HG02763 (cell line): ENCODE measurements around the gene RBM28.

ENCODE experiments used
- ATAC-seq: cut with Tn5 transposase; IDR thresholded peaks from one replicate; pipeline ENCODE4 v1.9.1; 2021; ENCODE audit warnings: mild to moderate bottlenecking, moderate library complexity; ENCODE audit not compliant: unreplicated experiment

Gene RBM28

DNA sequence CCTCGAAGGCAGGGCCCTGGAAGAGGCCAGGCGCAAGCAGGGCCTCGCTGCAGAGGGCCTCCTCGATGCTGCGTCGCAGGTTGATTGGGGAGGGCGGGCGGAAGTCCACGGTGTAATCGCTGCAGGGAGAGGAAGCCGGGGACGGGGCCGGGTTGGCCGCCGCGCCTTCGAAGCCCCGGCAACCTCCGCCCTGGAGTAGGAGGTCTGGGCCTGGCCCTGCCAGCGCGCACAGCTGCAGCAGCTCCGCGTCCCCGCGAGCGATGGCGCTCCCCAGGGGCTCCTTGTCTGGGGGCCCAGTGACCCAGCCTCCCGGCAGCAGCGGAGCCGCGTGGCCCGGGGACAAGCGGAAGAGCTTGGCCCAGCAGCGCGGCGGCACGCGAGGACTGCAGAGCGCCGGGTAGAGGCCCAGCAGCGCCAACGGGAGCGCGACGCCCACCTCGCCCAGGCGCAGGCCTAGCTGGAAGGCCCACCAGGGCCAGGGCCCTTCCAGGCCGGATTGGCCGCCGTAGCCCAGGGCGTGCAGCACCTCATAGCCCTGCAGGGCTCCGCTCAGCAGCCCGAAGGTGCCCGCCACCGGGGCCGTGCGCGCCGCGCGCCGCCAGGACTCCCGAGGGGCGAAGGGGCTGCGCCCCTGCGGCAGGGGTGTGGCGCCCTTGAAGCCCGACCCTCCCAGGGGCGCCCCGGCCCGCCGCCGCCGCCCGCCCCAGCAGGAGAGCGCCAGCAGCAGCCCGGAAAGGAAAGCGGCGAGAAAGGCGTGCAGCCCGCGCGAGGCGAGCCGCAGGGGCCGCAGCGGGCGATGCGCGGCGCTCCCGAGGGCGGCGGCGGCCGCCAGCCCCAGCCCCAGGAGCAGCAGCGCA, 7.8 kb upstream of the RBM28 start:
- no peak for ATAC-seq

DNA sequence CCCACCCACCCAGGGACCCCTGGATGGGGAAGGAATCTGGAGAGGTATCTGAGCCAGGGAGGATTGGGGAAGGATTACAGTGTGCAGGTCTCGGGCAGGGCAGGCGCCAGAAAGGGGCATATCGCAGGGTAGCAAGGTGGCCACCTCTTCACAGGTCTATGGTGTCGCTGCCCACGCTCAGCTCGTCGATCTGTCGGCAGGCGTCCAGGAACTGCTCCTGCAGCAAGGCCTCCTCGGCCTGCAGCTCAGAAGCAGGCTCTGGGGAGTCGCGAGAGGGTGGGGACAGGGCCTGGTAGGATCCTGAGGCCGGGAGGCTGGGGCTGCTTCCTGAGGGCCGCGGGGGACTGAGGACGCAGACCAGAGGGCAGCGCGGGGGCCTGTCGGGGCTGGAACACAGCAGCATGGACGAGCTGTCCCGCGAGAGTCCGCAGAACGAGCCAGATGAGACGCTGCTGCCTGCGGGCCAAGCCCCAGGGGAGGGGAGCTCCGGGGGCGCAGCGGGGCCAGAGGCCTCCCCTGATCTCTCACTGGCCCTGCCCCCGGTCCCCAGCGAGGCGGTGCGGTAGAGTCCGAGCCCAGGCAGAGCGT, 7.1 kb upstream of the RBM28 start:
- ATAC-seq, result no peak

DNA sequence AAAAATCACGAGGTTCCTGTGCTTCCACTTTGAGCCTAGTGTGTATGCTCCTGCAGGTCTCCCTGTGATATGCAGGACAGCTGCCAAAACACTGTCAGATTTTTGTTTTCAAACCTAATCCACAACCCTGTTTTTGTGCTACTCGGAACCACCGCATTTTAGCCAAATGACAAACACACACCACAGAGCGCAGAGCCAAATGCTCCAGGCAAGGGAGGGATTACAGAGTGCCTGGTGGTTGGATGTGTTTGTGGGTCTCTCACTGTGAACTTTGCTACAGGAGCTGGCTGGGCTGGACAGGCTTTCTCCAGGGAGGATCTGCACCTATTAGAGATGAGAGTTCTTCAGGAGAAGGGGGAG, 5.7 kb upstream of the RBM28 start:
- ATAC-seq, result no peak

DNA sequence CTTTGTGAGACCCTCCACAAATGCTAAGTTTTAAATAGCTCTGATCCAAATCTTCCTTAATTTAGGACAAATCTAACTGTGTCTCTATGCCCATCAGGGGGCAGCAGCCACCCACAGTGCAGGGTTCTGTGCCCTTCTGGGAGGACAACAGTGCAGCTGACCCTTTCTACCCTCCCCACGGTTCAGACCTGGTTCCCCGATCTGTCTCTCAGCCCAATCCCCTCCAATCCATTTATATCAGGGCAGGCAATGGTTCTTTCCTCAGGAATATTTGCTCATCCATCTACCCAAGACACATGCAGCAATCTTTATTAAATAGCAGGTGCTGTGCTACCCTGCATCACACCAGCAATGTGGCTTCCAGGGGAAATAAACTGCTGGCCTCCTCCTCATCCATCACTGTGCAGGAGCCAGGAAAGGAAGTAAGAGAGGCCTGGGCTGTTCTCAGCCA, 4.0 kb upstream of the RBM28 start:
- ATAC-seq, result no peak

DNA sequence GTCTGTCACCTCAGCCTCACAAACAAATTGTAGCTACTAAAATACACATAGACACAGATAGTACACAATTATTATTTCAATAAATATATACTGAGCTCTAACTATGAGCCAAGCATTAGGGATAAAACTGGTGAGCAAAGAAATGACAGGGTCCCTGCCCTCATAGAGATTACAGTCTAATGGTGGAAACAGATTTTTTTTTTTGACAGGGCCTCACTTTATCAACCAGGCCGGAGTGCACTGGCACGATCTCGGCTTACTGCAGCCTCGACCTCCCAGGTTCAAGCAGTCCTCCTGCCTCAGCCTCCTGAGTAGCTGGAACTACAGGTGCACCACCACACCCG, 695 bp upstream of the RBM28 start:
- ATAC-seq, result no peak

DNA sequence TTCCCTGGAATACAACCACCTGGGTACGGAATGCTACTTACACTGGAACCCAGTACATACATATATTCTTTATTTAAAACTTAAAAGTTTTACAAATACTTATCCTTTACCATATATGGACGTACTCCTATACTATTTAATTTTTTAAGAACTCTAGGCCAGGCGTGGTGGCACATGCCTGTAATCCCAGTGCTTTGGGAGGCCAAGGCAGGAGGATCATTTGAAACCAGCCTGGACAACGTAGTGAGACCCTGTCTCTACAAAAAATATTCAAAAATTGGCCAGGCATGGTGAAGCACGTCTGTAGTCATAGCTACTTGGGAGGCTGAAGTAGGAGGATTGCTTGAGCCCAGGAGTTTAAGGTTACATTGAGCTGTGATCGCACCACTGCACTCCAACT, 2.0 kb downstream of the RBM28 start:
- ATAC-seq, result no peak

DNA sequence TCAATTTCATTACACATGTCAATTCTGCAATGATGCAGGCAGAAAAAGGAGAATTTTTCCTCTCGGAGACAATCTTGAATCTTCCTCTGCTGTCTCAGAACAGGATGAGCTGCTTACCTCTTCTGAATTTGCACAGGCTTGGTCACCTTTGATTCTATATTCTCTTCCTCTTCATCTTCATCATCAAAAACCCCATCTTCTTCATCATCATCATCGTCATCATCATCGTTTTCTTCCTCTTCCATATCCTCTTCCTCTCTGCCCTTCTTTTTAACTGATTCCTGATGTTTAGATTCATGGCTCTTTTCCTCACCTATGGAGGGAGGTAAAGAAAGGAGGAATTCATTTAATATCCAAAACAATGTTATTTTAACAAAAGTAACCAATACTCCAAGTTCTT, 8.0 kb downstream of the RBM28 start:
- ATAC-seq, result no peak

DNA sequence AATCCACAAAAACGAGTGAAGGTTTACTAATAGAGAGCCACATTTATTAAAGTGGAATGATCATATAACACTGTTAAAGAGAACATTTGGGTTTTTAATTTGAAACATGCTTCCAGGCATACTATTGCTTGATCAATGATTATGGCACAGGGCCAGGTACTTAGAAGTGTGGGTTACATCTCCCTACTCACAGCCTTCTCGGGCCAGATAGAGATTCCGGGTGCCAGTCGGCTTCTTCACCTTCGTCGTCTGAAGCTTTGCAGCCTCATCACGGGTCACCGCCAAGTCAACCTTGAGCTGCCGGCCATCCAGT, 19.4 kb downstream of the RBM28 start:
- ATAC-seq, result no peak

DNA sequence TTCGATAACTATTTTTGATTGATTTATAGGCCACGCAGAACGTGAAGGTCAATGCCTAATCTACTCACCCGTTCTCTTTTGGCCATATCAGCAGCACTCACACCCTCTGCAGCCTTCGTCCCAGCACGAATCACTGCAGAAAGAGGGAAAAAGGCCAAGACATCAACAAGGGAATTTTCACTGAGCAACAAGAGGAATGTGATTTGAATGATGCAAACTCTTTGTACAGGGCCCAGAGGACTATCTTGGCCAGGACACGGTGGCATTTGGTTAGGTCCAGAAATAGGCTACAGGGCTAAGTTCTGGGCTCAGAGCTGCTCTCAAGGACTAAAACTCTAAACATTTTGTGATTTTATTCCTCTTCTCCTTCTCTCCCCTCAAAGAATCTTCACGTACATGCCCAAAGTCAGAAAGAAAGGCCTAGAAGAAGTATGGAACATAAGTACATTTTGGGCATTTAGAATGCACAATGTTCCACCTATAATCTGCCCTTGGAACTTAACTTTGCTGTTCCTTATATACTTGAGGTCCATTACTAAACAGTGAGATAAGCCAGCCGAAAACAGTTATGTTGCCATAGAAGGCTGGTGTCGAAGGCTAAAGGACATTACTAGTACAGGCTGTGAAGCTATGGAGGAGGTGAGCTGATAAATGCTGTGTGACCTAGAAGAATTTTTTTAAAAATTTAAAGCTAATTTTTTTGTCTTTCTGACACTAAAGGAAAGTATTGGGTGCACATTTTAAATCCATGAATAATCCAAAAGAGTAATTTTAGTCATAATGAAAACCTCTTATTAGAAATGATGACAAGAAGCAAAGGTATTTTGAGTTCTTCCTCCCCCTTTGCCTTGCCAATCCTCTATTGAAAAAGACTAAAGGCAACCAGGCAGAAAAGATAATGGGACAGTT, 20.0 kb downstream of the RBM28 start:
- ATAC-seq, result no peak

DNA sequence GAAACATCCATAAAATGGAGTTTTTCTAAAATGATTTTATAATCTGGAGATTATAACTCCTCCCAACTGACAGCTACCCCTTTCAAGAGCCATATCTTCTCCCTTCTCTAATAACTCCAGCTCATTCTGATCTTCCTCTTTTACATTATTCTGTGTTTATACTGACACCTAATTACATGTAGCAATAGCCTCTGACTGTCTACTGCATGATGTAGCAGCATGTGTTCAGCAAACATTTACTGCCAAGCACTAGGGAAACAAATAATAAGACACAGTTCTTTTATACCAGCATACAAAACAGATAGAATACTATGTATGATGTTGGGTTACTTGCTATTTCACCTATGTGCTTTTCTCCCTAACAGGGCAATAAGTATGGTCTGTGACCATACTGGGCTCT, 20.7 kb downstream of the RBM28 start:
- no peak for ATAC-seq

DNA sequence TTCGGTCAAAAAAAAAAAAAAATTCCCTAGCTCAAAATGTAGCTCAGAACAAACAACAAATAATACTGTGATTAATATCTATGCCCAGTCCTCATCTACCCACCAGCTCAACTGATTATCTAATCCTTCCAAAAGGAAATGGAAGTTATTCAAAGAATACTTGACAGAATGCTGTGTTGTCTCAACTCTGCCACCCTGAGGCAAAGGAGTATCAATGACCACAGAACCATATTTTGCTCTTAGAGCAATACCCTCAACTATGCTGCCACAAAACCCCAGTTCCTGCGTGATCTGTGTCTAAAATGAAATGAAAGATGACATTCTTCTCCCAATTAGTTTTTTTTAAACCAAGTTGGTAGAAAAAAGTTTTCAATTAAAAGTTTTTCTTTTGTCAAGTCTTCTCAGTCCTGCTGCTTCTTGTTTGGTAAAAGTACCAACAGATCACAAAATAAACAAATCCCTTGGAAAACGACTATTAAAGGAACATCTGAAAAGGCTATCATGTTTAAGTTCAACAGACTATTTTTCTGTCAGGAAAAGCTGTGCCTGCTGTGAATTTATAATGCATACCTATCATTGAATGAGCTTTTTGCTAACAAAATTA, 21.6 kb downstream of the RBM28 start:
- no peak for ATAC-seq

DNA sequence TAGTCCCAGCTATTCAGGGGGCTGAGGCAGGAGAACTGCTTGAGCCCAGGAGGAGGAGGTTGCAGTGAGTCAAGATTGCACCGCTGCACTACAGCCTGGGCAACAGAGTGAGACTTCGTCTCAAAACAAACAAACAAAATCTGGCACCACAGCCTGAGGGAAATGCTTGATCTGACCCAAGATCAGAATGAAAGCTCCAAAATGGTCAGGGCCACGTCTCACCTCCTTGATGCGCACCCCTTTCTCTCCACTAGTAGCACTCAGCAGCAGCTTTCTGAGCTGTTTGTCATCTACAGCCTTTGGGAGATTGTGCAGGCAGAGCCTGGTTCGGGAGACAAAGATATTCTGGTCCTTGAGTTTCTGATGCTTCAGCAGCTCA, 22.7 kb downstream of the RBM28 start:
- no peak for ATAC-seq

DNA sequence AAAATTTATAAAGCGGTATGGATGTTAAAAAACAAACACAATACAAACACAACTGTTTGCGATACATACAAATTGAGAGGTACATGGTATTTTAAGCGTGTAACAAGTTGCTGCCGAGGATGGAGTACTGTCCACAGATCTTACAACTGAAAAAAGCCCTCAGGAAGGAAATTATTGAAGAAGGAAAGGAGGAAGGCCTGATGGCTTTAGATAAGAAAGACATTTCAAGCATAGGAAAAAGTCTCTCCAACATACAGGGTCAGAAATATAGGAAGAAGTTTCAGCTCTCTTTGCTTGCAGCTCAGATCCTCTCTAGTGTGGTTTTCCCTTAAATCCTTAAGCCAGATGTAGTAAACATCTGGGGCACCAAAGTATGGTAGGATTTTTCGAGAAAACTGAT, 25.0 kb downstream of the RBM28 start:
- ATAC-seq, result no peak

DNA sequence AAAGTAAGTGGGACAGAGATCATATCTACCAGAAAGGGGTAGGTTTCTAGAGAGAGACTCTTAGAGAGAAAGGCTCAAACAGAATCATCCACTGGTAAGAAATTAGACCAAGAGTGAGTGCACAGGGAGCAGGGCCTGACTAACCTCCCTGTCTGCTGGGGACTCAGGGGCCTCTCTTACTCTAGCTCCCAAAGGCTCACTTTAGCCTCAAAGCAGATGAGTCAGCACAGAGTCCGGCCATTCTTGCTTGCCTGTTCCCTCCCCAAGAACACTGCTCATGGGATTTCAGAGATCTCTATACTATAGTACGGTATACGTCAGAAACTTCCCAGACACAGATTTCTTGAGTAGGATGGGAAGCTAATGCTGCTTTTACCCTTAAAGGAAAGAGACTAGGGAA, 32.7 kb downstream of the RBM28 start:
- ATAC-seq, result no peak

DNA sequence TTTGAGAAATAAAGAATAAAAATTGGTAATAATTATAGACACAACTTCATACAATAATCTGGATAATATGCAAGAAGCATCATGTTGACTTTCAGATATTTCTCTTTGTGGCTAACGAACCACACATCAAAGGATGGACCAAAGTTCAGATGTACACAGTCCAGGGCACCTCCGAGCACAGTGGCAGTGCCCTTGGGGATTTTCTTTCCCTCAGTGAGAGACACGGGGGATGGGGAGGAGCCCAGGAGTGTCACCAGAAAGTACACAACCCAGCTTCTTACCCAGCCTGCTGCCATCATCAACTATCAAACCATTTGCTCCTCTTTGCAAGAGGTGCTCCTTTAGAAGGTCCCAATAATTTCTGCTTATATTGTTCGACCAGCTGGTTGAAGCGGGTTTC, 33.2 kb downstream of the RBM28 start:
- no peak for ATAC-seq

DNA sequence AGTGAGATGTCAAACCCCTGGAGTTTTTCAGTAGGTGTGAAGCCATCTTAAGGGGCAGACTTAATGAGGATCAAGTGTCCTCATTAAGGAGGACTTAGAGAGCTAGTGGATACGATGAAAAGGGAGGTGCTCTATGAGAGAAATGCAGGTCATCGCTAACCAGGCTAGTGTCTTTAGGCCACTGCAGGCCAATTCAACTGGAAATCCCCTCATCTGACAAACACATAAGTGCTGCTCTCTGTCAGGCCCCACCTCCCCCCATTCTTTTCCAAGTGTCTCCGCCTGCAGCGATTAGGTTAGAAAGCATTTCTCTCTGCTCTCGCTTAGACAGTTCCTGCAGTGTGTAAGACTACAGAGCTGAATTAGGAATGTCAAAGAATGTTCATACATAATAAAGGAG, 33.7 kb downstream of the RBM28 start:
- no peak for ATAC-seq

DNA sequence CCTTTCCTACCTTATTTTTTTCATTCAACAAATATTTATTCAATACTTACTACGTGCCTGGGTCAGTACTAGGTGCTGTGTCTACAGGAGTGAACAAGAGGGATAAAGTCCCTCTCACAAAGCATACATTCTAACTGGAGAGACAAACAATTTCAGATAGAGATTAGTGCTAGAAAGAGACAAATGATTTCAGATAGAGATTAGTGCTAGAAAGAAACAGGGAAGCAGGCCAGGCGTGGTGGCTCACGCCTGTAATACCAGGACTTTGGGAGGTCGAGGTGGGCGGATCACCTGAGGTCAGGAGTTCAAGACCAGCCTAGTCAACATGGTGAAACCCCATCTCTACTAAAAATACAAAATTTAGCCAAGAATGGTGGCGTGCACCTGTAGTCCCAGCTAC, 34.6 kb downstream of the RBM28 start:
- ATAC-seq, result no peak

DNA sequence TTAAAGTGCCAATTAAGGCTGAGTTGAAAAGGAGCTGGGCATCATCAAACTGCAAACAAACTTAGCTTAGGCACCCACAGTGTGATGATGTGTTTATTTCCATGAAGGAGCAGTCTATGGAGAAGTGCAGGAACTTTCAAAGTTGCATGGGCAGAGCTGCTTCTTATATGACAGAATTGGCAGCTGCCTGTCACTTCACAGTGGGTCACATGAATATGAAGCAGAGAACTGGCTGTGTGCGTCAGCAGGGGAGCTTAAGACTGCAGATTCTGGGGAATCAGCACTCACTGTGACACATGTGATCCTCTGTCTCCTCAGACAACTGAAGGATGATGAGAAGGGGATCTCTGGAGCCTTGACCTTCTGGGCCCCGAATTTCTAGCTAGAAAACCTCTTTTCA, 36.6 kb downstream of the RBM28 start:
- no peak for ATAC-seq

DNA sequence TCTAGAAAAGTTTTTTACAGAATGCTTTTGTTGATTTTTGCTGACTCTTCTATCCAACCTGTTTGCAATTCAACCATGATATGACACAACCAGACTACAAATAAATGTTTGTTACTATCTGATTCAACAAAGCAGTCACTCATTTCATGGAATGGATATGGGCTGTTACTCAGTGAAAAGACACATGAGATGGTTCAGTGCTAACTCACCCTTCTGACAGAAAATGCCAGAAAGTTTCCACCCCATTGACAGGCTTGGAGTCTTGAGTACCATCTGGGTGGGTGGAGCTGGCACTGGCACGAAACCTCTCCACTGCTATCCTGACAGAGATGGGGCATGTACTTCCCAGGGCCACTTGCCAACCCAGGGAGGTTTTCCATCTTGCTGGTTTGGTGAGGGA, 39.5 kb downstream of the RBM28 start:
- no peak for ATAC-seq

DNA sequence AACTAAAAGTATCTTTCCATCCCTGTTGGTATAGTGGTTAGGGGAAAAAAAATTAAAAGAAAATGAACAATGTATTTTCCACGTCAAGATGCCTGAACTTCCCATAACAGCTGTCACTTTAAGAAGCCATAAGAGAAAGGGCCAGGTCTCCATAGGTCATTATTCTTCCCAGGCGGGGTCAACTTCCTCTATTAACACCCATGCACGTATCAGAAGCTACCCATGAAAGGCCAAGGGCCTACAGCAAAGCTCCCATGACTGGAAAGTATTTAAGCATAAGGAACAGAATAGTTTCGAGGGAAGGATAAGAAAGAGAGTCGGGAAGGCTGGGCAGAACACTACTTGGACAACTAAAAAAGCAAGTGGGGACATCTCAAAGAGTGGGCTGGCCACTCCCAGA, 40.1 kb downstream of the RBM28 start:
- ATAC-seq, result no peak

DNA sequence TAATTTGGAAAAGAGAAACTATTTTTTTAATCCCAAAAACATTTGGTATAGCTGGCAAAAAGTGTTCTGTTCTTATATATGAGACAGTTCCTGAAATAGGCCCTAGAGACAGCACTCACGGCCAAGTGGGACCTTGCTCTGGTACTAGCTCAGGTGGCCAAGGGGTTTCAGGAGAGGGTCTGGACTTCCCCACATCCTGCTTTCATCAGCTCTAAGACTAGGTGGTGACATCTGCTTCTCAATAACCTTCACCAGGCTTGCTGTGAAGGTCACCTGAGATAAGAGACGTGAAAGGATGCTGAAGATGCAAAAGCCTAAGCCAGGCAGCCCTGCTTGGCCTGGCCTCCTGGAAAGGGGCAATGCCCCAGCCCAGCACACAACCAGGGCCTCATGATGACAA, 40.6 kb downstream of the RBM28 start:
- no peak for ATAC-seq

DNA sequence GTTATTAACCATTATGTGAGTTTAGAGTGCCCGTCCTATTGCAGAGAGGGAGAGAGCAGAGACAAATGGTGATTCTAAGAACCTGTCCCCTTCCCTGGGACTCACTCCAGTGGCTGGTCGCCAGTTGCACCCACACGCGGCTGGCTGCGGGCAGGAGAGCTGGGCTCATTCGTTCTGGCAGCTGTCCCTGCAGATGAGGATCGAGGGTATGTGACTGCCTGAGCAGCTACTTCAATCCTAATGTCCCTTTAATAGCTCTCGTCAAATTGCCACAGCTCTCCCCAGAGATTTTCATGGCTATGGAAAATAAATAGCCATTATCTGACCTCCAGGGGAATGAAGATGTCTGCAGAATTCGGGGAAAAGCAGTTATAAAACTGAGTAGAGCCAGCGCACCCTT, 41.6 kb downstream of the RBM28 start:
- ATAC-seq, result no peak
